Effector memory CD4-positive, alpha-beta T cell (primary cell): ENCODE data around the gene SLC48A1.

Experiments used
- DNase-seq, 3 donors: peaks; one replicate each; pipeline ENCODE4 v3.0.0-alpha.2; 2020
- H3K27ac ChIP-seq: 2 replicates; pipeline ENCODE4 v1.7.0; 2013; ENCODE audit warnings: mild to moderate bottlenecking, low read length, moderate library complexity; ENCODE audit not compliant: insufficient read depth, poor library complexity, severe bottlenecking
- H3K27me3 ChIP-seq: replicated peaks from 2 replicates; pipeline ENCODE4 v1.7.0; 2013; ENCODE audit warnings: mild to moderate bottlenecking, low read length; ENCODE audit not compliant: insufficient read depth, control insufficient read depth, poor library complexity, severe bottlenecking
- H3K36me3 ChIP-seq: 2 replicates; pipeline ENCODE4 v1.7.0; 2013; ENCODE audit warnings: mild to moderate bottlenecking, low read length, moderate library complexity; ENCODE audit not compliant: control insufficient read depth, insufficient read depth
- H3K4me1 ChIP-seq: 2 replicates; pipeline ENCODE4 v1.7.0; 2013; ENCODE audit warnings: low read length, mild to moderate bottlenecking; ENCODE audit not compliant: control insufficient read depth, insufficient read depth, poor library complexity, severe bottlenecking
- H3K4me3 ChIP-seq: 2 replicates; pipeline ENCODE4 v1.7.0; 2013; ENCODE audit warnings: low read length, low read depth, mild to moderate bottlenecking; ENCODE audit not compliant: insufficient read depth, poor library complexity, severe bottlenecking
- H3K9me3 ChIP-seq: 2 replicates; pipeline ENCODE4 v1.7.0; 2013; ENCODE audit warnings: mild to moderate bottlenecking, low read length, moderate library complexity; ENCODE audit not compliant: control insufficient read depth

The SLC48A1 gene

GRCh38 chr12:47783024-47783755, 10.2 kb downstream of the SLC48A1 start:
- Histone ChIP-seq H3K27me3 (no peaks in the 10 kb centered on the region), H3K4me3 (no peak overlapping the region), H3K9me3 (no peaks in the 10 kb centered on the region), H3K4me1 (no peaks in the 10 kb centered on the region), H3K27ac (no peak overlapping the region), H3K36me3 (peaks cover 57% of the 10 kb centered on the region)
- DNase-seq, result no peak

- Histone ChIP-seq H3K27me3 (no peaks in the 10 kb centered on the region), H3K4me1 (no peaks in the 10 kb centered on the region), H3K9me3 (no peaks in the 10 kb centered on the region), H3K27ac (no peak overlapping the region), H3K4me3 (no peak overlapping the region), H3K36me3 (peaks cover 66% of the 10 kb centered on the region)
- no peak for DNase-seq
Observed at GRCh38 chr12:47783821-47784819, 11.1 kb downstream of the SLC48A1 start.

- H3K4me1 ChIP-seq, result no peaks in the 10 kb centered on the region
- H3K27me3 ChIP-seq, result no peaks in the 10 kb centered on the region
- H3K36me3 ChIP-seq, result peaks cover 77% of the 10 kb centered on the region
- no peaks in the 10 kb centered on the region for H3K9me3 ChIP-seq
- no peak for DNase-seq
- no peak overlapping the region for H3K4me3 ChIP-seq
- no peak overlapping the region for H3K27ac ChIP-seq
Observed at GRCh38 chr12:47785036-47785886, 12.2 kb downstream of the SLC48A1 start.

GRCh38 chr12:47785887-47786661, 13.0 kb downstream of the SLC48A1 start:
- Histone ChIP-seq H3K27me3 (no peaks in the 10 kb centered on the region), H3K36me3 (peaks cover 85% of the 10 kb centered on the region), H3K27ac (no peak overlapping the region), H3K9me3 (no peaks in the 10 kb centered on the region), H3K4me1 (no peaks in the 10 kb centered on the region), H3K4me3 (no peak overlapping the region)
- DNase-seq, result no peak

- no peak for DNase-seq
- Histone ChIP-seq H3K27ac (no peak overlapping the region), H3K4me3 (no peak overlapping the region), H3K4me1 (no peaks in the 10 kb centered on the region), H3K9me3 (no peaks in the 10 kb centered on the region), H3K36me3 (peaks cover 92% of the 10 kb centered on the region), H3K27me3 (no peaks in the 10 kb centered on the region)
Observed at GRCh38 chr12:47786662-47787280, 13.7 kb downstream of the SLC48A1 start.

- H3K27me3 ChIP-seq, result no peaks in the 10 kb centered on the region
- H3K27ac ChIP-seq, result peak overlapping the region; percentile 25
- no peak for DNase-seq
- no peaks in the 10 kb centered on the region for H3K9me3 ChIP-seq
- peaks cover 99% of the 10 kb centered on the region for H3K36me3 ChIP-seq
- no peak overlapping the region for H3K4me3 ChIP-seq
- no peaks in the 10 kb centered on the region for H3K4me1 ChIP-seq
Observed at GRCh38 chr12:47787596-47788319, 14.7 kb downstream of the SLC48A1 start.

GRCh38 chr12:47789141-47789540, 16.1 kb downstream of the SLC48A1 start:
- H3K36me3 ChIP-seq, result peaks cover 99% of the 10 kb centered on the region
- no peak overlapping the region for H3K27ac ChIP-seq
- H3K4me1 ChIP-seq, result no peaks in the 10 kb centered on the region
- H3K27me3 ChIP-seq, result no peaks in the 10 kb centered on the region
- H3K4me3 ChIP-seq, result no peak overlapping the region
- no peak for DNase-seq
- no peaks in the 10 kb centered on the region for H3K9me3 ChIP-seq

- Histone ChIP-seq H3K4me1 (no peaks in the 10 kb centered on the region), H3K36me3 (peaks cover 99% of the 10 kb centered on the region), H3K27me3 (no peaks in the 10 kb centered on the region), H3K27ac (no peak overlapping the region), H3K4me3 (no peak overlapping the region), H3K9me3 (no peaks in the 10 kb centered on the region)
- no peak for DNase-seq
Observed at GRCh38 chr12:47789712-47790489, 16.9 kb downstream of the SLC48A1 start.
